AG09309 (cell line): ENCODE measurements around the gene EVC2.

Source experiments
- DNase-seq: peaks from one replicate; pipeline ENCODE4 v3.0.0-alpha.2; 2010; ENCODE audit warnings: low read depth
- H3K4me3 ChIP-seq: 2 replicates; pipeline ENCODE4 v1.5.1; 2011; ENCODE audit warnings: mild to moderate bottlenecking, low read depth, low read length, moderate library complexity; ENCODE audit not compliant: control insufficient read depth
- CTCF ChIP-seq: IDR thresholded peaks from 2 replicates; pipeline ENCODE4 v1.5.1; 2011; ENCODE audit warnings: mild to moderate bottlenecking, low read depth, low read length, inconsistent platforms; ENCODE audit not compliant: insufficient read depth, control insufficient read depth; ENCODE audit errors: missing control alignments

The EVC2 gene

GRCh38 chr4:5719350-5720055 is 11.1 kb upstream of the EVC2 start:
- TF ChIP-seq CTCF: no peak
- no peak overlapping the region for H3K4me3 ChIP-seq
- no peak for DNase-seq

- DNase-seq: no peak
- no peak for TF ChIP-seq CTCF
- H3K4me3 ChIP-seq: no peak overlapping the region
Observed at GRCh38 chr4:5718411-5718810, 10.1 kb upstream of the EVC2 start.

GRCh38 chr4:5717449-5718158 is 9.2 kb upstream of the EVC2 start:
- no peak for TF ChIP-seq CTCF
- no peak for DNase-seq
- no peak overlapping the region for H3K4me3 ChIP-seq

GRCh38 chr4:5716391-5716790 is 8.0 kb upstream of the EVC2 start:
- DNase-seq: no peak
- H3K4me3 ChIP-seq: no peak overlapping the region
- TF ChIP-seq CTCF: no peak

GRCh38 chr4:5715357-5715756 is 7.0 kb upstream of the EVC2 start:
- H3K4me3 ChIP-seq: no peak overlapping the region
- DNase-seq: no peak
- no peak for TF ChIP-seq CTCF

- no peak overlapping the region for H3K4me3 ChIP-seq
- TF ChIP-seq CTCF: no peak
- DNase-seq: no peak
Observed at GRCh38 chr4:5713861-5714260, 5.5 kb upstream of the EVC2 start.
